ENCODE results near the gene H3-3A.
"Not testable (repeated sequence)": the region's sequence is repeated elsewhere in the genome, so short reads cannot be mapped to it uniquely, and the experiment has no call there.

H3-3A gene

DNA sequence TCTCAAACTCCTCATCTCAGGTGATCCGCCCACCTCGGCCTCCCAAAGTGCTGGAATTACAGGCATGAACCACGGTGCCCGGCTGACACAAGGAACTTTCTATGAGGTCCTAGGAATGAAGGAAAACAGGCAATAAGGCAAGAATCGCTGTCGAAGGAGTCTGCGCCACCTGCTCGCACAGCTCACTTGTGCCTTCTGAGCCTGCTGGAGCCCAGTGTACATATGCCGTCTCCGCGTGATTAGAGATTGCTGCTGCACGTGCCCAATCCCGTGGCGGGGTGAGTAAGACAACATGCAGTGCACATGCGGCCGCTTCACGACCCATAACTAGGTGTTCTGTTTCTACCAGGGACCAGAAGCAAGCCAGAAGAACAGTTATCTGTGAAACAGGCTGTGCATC is 24.3 kb downstream of the H3-3A start:
- DNase-seq, result no peak

DNA sequence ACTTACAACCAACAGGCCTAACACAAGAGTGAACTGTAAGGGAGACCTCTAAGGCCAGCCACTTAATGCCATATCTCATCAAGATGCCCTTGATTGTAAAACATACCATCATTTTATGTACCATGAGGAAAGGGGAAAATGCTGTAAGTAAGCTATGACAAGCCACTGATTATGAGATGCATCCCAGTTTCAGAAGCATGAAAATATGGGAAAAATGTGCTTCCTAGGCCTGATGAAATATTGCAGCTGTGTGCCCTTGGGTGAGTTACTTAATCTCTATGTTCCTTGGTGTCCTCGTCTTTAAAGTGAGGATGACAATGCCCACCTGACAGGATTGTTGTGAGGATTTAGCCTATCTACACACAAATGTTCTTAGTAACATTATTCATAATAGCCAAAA is 28.9 kb downstream of the H3-3A start:
- DNase-seq, result no peak

DNA sequence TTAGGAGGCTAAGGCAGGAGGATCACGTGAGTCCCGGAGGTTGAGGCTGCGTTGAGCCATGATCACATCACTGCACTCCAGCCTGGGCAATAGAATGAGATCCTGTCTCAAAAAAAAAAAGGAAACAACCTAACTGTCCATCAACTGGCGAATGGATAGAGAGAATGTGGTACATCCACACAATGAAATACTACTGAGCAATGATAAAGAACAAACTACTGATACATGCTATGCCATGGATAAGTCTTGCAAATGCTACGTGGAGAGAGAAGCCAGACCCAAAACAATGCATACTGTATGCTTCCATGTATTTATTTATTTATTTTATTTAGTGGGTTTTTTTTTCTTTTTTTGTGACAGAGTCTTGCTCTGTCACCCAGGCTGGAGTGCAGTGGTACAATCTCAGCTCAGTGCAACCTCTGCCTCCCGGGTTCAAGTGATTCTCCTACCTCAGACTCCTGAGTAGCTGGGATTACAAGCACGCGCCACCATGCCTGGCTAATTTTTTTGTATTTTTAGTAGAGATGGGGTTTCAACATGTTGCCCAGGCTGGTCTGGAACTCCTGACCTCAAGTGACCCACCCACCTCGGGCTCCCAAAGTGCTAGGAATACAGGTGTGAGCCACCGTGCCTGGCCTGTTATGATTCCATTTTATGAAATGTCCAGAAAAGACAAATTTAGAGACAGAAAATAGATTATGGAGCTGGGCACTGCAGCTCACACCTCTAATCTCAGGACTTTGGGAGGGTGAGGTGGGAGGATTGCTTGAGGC is 29.7 kb downstream of the H3-3A start:
- not testable (repeated sequence) for DNase-seq

DNA sequence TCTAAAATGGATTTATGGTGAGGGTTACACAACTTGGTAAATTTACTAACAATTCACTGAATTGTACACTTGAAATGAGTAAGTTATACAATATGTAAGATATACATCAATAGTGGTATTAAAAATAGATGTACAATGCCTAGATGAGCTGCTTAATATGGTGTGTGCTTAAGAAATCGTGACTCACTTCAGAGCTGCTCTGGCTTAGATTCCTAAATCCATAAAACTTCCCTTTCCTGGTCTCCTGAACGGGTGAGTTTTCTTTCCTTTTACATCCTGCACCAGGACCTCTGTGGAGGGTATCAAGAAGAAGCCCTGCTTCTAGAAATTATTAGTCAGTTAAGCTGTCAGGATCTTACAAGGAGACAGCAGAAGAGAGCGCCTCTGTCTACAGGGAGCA is 30.4 kb downstream of the H3-3A start:
- no peak for DNase-seq

DNA sequence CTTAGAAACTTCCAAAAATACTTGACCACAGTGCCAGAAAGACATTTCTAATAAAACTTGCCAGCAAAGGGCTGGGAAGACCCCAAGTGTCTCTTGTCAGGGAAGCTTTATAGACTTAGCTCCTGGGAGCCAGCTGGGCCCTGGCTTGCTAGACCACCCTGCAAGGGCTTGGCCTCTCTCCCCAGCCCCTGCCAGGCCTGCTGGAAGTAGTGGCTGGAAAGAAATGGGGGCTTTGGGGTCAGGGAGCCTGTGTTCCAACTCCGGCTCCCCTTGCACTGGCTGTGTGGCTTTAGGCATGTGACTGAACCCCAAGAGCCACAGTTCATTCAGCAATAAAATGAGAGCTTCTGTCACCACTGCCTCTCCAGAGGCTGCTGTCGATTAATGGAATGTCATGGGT is 31.1 kb downstream of the H3-3A start:
- no peak for DNase-seq

DNA sequence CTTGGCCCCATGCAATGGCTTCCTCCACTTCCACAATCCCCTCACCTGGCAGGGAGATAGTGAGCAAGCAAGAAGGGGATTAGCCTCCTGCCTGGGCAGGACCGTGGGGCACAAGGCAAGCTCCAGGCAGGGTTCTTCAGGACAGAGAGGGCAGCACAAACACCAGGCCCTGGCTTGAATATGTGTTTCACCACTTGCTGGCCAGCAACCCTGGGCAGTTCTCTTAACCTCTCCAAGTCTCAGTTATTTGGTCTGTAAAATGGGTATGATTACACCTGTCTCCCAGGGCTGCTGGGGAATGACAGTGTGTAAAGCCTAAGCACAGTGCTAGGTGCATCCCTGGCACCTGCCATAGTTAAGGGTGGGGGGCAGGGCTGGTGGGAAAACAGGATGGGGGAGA is 31.9 kb downstream of the H3-3A start:
- DNase-seq, result no peak

DNA sequence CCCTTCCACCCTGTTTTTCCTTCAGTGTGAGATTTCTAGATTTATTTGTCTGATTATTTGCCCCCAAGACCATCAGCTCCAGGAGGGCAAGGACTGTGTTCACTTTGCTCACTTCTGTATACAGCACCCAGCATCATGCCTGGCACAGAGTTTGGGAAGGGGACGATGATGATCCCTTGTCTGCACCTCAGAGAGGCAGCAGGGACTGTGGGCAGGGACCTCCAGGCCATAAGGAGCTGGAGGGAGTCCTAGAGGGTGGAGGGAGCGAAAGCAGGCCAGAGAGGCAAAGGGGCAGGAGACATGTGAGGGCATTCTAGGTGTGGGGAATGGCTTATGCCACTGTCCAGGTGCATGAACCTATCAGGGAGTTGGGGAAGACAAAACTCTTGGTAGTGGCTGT is 32.8 kb downstream of the H3-3A start:
- no peak for DNase-seq

DNA sequence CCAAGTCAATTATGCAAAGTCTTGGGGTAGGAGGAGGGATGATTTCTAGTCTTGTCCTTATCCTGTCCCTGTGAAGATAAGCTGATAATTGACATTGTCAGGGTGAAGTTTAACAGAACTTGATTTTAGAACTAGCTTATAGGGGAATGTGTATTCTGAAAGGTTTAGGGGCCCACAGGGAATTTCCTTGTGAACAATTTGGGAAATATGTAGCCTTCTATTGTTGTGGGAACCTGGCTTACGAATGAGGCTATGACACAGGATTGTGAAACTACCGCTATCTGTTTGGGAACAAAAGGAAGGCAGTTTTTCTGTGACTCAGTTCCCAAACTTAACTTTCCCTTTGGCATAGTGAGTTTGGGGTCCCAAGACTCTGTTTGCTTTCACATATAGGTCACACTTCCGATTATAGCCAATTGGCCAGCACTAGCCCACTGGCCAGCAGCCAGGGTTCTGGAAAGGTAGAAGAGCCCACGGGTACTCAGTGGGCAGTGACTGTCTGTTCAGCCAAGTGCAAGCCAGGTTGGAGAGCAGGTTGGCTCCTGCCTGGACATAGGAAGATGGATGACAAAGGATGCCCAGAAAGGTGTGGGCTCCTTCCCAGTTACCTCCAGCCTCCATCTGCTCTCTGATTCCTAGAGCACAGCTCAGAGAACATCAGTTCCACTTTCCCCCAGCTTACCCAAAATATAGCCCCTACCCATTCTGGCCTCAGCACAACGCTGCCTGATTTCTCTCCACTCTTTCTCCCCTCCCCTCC is 35.5 kb downstream of the H3-3A start:
- DNase-seq, result no peak

DNA sequence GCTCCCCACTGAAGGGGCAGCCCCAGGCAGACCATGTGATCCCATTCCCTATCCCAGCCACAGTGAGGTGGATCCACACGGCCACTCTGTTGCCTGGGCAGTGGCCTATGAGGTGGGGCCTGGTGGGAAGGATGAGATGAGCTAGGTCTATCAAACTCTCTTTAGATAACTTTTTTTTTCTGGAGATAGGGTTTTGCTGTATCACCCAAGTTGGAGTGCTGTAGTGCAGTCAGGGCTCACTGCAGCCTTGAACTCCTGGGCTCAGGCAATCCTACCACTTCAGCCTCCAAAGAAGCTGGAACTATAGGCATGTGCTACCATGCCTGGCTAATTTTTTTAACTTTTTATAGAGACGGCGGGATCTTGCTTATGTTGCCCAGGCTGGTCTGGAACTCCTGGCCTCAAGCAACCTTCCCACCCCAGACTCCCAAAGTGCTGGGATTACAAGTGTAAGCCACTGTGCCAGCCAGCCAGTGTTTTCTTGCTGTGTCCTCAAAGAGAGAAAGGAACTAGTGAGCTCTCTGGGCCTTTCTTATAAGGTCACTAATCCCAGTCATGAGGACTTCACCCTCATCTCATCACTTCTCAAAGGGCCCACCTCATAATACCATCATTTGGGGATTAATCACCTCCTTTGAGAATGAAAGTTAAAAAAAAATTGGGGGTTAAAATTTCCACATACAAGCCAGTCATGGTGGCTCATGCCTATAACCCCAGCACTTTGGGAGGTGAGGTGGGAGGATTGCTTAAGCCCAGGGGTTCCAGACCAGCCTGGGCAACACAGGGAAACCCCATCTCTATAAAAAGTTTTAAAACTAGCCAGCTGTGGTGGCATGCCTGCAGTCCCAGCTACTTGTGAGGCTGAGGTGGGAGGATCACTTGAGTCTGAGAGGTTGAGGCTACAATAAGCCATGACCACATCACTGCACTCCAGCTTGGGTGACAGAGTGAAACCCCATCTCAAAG is 36.6 kb downstream of the H3-3A start:
- DNase-seq, result no peak

DNA sequence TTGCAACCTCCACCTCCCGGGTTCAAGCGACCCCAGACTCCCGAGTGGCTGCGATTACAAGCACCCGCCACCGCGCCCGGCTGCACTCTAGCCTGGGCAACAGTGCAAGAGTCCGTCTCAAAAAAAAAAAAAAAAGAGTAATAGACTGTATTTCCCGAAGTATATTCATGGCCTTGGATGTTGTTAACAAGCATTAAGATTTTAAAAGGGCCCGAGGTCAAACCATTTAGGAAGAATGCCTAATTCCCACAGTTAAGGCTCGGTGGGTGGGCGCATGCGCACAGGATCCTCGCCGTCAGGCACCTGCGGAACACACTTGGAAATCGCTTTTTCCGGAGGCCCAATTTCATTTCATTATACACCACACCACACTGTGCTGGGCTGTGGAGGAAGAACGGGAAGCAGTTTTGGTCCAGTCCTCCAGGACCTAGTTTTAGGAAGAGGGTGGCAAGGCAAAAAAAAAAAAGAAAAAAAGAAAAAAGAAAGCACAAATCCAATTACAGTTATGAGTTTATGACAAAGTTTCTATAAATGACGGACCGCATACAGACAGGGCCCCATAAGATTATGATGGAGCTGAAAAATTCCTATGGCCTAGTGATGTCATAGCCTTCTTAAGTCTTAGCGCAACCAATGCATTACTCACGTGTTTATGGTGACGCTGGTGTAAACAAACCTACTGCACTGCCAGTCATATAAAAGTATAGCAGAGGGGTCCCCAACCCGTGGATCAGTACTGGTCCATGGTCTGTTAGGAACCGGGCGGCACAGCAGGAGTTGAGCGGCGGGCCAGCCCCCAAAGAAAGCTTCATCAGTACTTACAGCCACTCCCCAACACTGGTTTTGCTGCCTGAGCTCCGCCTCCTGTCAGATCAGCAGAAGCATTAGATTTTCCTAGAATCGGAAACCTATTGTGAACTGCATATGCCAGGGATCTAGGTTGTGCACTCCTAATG is 38.2 kb downstream of the H3-3A start:
- DNase-seq, result no peak

DNA sequence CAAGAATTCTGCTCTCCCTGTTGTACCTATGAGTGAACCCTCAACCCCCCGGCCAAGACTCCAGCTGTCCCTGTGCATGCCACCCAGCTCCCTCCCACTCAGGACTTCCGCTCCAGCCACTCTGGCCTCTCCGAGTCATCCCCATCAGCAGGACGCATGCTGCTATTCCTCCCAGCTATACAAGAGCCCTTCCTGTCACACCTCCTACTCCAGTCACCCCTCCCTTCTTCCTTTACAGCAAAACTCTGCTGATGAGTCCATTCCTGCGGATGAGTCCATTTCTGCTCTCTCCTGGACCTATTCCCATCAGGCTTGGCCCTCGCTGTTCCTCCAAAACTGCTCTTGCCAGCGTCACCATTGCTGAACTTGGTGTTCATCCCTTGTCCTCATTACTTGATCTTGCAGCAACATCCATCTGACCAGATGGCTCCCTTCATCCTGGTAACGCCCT is 42.2 kb downstream of the H3-3A start:
- peak; percentile 5 for DNase-seq

DNA sequence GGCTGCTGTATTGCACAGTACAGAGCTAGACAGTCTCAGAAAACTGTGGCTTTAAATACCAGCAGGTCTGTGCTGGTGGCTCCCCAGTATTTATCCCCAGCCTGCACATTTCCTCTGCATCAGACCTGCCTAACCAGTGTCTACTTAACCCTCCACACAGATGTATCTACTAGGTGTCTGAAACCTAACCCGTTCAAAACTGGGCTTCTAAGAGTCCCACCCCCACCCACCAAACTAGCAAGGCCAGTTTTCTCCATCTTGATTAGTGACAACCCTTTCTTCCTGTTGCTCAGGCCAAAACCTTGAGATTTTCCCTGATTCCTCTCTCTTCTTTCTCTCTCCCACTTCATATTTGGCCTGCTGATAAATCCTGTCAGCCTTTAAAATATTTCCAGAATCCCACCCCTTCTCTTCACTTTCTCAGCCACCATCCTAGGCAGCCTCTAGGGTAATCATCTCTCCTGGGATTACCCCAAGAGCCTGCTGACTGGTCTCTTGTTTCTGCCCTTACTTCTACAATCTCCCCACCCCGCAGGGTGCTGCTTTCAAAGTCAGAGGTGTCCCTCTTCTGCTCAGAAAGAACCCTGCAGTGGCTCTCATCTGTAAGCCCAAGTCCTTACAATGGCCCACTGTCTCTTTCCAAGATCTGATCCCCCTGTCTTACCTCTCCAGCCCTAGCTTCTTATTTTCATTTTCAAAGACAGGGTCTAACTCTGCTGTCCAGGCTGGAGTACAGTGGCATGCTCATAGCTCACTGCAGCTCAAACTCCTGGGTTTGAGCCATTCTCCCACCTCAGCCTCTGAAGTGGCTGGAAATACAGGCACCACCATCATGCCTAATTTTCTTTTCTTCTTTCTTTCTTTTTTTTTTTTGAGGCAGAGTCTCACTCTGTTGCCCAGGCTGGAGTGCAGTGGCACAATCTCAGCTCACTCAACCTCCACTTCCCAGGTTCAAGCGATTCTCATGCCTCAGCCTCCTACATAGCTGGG is 45.2 kb downstream of the H3-3A start:
- no peak for DNase-seq

DNA sequence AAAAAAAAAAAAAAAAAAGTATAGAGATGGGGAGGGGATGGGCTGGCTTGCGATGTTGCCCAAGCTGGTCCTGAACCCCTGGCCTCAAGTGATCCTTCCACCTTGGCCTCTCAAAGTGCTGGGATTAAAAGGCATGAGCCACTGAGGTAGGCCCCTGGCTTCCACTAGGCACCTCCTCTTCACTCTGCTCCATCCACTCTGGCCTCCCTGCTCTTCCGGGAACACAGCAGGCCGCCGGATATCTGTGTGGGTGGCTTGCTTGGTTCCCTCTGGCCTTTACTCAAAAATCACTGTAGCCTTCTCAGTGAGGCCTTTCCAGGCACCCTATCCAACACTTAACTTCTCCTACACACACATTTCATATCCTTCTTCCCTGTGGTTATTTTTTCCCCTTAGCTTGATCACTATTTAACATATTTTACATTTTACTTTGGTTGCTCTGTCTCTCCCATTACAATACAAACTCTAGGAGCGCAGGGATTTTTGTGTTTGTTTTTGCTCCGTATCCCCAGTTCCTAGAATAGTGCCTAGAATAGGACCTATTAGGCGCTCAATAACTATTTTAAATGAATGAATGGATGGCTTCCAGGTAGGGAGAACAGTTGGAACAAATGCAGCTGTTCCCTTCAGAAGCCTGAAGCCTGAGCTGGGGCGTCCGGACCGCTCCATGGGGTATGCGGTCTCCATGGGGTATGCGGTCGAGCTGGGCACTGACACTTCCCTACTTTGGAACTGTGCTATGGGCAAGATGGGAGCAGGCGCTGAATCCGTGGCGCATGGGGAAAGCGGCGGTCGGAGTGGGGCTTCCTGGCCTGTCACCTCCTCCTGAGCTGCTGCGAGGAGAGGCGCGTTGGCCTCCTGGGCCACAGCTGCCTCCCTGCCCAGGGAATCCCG is 46.7 kb downstream of the H3-3A start:
- DNase-seq, result no peak

DNA sequence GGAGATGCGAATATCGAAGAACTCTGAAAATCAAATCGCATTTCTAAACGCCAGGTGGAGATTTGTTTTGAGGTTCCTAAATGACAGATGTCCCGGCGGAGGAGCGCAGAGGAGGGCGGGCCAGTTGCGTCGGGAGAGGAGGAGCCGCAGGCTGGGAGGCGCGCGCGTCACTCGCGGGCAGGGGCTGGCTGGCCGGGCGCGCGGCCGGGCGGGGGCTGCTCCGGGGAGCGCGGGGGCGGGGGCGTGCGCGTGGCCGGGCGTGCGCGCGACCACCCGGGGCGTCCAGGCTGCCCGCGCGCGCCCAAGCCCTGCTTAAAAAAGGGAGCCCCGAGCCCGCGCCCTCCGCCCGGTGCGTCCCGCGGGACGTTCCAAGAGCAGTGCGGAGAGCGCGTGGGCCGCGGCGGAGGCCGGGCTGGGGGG is 47.3 kb downstream of the H3-3A start:
- DNase-seq, result peak; percentile 86

DNA sequence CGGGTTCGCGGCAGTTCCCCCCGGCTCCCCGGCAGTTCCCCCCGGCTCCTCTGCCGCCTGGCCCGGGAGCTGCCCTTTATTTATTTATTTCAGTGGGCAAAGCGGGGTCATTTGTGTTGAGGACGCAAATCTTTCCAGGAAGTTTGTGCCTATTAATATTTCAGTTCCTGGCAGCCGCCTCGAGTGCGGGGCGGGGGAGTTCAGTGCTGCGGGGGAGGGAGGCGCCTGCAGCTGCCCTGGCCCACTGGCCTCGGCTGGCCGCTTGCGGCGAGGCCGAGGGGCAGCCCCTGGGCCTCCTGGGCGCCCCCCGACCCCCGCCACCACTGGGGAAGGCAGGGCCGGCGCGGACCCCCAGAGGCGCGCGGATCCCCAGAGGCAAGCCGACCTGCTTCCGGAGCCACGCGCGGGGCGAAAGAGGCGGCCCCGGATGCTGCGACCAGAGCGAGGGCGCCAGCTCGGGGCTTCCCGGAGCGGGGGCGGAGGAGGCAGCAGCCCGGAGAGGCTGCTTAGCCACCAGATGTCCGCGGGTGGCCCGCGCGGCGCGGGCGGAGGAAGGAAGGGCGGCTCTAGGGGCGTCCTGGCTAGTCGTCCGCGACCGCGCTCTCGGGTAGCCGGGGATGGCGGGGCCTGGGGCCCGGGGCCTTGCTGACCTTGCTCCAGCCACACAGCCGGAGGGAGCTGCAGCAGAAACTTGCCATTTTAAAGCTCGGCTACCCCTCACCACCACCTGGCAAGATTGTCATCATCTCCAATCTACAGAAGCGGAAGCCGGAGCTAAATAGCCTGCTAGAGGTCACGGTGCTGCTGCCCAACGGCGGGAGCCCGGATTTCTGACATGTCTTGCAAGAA is 48.0 kb downstream of the H3-3A start:
- peak; percentile 81 for DNase-seq

DNA sequence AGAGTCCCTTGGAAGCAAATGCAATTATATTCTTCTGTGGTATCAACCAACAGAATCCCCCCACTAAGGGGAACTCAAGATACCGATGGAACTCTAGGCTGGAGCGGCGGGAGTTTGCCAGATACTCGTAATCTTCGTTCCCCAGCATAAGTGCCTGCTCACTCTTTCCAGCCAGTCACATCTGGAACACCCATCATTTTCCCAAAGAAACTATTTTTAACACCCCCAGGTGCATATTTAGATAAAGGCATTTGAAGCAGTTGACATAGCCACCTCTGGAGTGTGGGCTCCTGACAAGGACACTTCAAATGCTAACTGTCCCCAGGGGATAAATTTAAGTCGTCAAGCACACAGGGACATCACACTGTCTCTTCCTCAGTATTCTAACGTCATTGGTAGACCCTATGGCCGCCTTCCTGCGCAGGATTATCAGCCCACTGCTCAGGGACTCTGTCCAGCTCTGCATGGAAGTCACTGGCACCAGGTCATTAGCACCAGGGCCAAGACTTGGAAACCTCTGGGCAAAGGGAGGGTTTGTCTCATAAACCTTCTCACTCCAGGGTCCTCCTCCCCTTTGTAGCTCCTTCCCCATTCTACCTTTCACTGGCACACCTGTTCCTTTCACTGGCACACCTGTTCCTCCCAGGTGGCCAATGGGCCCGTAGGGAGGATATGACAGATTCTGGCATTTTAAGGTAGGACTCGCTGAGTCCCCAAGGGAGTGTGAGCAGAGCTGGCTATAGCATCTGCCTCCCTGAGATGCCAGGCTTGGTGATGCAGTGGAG is 48.8 kb downstream of the H3-3A start:
- DNase-seq, result peak; percentile 53

DNA sequence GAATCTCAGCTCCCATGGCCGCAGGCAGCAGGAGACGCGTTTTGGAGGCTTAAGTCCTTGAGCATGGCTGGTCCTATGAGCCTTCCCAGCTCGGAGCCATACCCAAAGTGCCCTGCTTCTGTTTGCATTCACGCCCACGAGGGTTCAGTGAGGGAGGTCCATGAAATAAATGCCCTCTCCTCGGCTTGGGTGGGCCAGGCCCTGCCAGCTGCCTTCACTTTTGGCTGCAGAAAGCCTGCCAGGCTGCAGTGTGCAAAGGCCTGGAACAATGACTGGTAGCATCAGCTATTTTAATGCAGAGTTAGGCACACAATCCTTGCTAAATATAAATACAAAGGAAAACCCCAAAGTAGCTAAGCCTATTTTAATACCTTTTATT is 49.4 kb downstream of the H3-3A start:
- no peak for DNase-seq

DNA sequence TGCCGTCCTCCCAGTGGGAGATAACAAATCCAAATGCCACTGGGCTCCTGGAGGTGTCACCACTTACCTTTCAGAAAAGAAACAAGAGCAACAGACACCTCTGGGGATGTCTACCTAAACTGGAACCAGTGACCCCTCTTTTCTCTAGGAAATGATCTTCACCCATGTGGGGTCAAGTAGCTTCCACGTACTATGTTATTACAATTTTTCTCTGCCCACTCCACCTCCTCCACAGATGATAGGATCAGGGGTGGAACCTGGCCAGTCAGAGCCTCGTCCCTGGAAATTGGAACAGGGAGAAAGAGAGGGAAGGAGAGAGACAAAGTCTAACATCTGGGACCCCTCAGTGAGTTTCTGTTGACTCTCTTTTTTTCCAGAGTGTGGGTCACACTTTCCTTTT is 50.1 kb downstream of the H3-3A start:
- no peak for DNase-seq

Data from NCI-H146 (cell line).